ENCODE measurements around the gene ZNF626.
"Not testable (repeated sequence)": the region's sequence is repeated elsewhere in the genome, so short reads cannot be mapped to it uniquely, and the experiment has no call there.

ZNF626 gene

DNA sequence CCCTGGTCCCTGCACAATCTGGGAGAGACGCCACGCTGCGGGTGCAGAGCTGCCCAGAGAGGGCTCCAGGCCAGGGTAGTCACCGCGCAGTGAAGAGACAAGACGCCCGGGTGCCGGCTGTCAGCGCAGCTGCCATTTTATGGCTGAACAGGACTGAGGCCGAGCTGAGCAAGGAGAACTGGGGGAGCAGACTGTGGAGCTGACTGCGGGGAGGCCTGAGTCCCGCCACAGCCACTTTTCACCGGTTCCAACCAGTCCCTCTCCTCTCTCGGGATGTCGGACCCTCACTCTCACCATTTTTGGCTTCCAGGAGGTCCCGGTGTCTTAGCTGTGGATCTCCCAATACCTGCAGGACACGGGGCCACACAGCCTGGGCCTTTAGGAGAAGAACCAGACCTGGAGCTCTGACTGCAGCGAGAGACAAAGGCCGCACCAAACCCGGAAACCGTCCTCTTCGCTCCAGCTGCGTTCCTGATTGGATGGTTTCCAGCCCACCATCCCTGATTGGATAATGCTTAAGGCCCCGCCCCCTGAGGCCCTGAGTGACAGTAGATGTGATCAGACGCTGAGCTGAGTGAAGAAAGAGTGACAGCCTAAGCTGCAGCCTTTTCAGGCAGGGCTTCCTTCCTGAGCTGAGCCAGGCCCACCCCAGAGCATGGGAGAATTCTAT is at the start of gene ZNF626:
Gene ZNF626 (minus strand): TSS at position 422 of the 670 bp plus-strand sequence. CDS start 125 bp downstream, at position 297.
- DNase-seq (ENCODE audit: low spot score): peak; percentile 98

DNA sequence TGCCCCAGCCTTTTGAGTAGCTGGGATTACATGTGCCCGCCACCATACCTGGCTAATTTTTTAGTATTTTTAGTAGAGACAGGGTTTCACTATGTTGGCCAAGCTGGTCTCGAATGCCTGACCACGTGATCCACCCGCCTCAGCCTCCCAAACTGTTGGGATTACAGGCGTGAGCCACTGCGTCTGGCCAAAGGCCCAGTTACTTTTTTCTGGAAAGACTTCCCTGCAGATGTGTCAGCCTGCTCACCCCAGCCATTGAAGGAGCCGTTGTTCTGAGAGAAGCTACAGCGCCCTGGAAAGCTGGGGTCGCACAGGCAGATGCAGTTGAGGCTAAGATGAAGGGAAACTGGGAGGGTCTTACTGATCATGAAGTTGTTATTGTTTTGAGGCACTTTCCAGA is 7.9 kb upstream of the ZNF626 start:
- DNase-seq (ENCODE audit: low spot score): no peak

DNA sequence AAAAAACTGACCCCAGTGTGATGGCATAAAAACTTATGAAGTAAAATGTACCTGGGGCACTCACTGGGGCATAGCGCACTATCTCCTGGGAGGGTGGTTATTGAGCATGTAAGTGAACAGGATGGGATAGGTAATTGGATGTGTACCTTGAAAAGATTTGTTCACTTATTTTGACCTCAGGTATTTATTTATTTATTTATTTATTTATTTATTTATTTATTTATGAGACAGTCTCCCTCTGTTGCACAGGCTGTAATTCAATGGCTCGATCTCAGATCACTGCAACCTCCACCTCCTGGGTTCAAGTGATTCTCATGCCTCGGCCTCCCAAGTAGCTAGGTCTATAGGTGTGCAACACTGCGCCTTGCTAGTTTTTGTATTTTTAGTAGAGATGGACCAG is 5.9 kb upstream of the ZNF626 start:
- no peak for DNase-seq (ENCODE audit: low spot score)

DNA sequence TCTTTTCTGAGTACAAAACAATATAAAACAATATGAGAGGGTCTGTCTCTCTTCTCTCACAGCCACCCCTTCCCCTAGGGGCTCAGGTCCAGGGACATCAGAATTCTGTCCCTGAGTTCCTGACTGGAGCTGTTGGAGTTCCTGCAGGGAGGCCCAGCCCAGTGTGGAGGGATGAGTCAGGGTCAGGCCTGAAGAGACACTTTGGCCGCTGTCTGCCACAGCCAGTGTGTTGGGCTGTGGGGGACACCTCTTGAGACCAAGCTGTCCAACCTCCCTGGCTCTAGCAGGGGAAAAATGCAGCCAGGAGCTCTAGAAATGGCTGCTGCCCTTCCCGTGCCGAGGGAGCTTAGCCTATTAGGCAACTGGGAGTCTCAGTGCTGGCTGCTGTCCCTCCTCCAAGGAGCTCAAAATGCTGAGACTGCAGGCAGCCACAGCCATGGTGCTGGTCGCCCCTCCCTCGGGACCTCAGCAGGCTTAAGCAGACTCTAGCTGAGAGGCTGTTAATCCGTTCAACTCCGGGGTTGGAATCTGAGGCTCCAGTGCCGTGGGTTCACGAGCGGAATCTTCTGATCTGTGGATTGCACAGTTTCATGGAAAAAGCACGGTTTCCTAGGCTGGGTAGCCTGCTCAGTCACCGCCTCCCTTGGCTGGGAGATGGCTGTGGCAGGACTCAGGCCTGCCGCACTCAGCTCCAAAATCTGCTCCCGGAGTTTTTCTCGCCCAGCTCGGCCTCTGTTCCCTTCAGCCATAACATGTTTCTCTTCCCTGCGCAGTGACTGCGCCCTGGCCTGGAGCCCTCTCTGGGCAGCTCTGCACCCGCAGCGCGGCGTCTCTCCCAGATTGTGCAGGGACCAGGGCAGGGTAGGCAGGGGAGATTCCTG is 3.8 kb upstream of the ZNF626 start:
- DNase-seq (ENCODE audit: low spot score): no peak

DNA sequence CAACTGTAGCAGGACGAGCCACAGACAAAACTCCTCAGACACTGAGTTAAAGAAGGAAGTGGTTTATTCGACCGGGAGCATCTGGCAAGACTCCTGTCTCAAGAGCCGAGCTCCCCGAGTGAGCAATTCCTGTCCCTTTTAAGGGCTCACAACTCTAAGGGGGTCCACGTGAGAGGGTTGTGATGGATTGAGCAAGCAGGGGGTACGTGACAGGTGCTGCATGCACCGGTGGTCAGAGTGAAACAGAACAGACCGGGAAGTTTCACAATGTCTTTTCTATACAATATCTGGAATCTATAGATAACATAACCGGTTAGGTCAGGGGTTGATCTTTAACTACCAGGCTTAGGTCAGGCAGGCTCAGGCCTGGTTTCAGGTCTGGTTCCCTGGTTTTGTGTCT is 3.1 kb upstream of the ZNF626 start:
- DNase-seq (ENCODE audit: low spot score): not testable (repeated sequence)

DNA sequence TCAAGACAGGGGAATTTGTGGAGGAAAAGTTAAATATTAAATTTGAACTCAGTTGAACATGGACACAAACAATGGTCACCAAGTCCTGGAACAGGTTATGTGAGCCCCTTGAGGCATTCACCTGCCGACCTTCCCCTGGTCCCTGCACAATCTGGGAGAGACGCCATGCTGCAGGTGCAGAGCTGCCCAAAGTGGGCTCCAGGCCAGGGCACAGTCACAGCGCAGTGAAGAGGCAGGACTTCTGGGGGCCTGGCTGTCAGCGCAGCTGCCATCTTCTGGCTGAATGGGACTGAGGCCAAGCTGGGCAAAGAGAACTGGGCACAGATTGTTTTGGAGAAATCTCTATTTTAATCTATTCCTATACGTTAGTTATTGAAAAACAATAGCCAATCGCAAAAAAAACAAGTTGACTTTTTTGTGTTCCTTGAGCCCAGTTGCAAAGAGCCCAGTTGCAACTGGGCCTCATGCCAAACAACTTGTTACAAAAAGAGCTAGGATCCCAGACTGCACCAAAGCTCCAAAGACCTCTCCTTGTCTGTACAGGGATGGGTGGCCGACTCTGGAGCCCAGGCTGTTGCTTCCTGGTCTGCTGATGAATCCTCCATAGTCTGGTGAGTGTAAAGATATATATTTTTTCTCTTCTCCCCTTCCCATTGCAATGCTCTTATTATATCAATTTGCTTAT is 1.2 kb upstream of the ZNF626 start:
- DNase-seq (ENCODE audit: low spot score): peak; percentile 46

DNA sequence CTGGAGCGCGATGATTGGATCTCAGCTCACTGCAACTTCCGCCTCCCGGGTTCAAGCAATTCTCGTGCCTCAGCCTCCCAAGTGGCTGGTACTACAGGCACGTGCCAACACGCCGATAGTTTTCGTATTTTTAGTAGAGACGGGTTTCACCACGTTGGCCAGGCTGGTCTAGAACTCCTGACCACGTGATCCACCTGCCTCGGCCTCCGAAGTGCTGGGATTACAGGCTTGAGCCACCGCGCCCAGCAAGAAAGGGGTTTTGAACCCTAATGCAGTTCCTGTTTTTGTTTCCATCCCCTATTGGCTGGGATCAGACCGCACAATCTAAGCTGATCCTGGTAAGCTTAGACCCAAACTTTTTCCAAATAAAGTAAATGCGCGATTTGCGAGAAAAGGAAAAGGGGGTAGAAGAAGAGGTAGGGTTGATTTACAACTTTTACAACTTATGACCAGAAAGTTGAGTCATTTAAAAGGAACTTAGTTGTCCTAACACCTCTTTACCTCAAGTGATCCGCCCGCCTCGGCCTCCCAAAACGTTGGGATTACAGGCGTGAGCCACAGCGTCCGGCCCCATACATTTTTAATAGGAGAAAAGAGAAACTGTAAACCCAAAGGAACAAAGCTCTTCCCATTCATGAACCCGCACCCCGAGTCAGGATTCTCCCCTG is 764 bp downstream of the ZNF626 start:
- DNase-seq (ENCODE audit: low spot score): no peak

DNA sequence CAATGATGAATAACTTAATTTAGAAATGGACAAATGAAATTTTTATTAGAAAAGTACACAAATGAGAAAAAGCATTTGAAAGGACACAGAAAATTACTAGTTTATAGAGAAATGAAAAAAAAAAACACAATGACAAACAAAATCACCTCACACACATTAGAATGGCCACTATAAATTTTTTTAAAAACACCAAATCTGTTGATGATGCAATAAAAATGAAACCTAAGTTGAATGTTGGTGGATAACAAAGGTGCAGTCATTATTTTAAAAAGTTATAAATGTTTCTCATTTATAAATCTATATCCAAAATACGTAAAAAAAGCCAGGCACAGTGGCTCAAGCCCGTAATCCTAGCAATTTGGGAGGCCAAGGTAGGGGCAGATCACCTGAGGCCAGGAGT is 20.8 kb downstream of the ZNF626 start:
- no peak for DNase-seq (ENCODE audit: low spot score)

DNA sequence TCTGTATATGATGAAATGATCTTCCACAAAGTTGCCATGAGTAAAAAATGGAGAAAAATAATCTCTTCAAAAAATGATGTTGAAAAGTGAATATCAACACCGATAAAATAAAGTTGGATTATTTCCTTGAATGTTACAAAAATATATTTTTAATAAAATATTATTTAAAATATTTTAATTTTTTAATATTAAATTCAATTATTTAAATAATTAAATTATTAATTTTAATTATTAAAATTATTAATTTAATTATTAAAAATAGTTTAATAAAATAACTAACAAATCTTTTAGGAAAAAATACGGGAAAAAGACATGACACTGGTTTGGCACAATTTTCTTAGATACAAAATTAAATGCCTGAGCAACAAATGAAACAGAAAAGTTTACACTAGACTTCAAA is 21.3 kb downstream of the ZNF626 start:
- no peak for DNase-seq (ENCODE audit: low spot score)

DNA sequence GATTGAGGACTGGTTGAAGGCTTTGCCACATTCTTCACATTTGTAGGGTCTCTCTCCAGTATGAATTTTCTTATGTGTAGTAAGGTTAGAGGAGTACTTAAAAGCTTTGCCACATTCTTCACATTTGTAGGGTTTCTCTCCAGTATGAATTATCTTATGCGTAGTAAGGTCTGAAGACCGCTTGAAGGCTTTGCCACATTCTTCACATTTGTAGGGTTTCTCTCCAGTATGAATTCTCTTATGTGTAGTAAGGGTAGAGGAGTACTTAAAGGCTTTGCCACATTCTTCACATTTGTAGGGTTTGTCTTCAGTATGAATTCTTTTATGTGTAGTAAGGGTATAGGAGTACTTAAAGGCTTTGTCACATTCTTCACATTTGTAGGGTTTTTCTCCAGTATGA is 36.8 kb downstream of the ZNF626 start:
- DNase-seq (ENCODE audit: low spot score): not testable (repeated sequence)

DNA sequence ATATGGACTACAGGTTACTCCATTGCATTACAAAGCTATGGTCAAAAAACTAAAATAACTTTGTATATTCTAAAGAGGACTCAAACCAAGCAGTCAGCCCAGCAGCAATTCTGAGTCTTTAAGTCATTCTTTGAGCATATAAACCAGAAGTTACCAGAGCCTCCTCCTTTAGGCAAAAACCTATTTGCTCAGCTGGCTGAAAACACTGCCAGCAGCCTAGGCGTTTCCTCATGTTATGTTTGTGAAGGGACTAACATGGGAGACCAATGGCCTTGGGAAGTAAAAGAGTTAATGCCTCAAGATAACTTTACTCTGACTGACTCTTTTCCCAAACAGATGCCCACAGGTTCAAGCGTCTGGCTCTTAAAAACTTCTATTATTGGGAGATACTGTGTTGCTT is 45.3 kb downstream of the ZNF626 start:
- DNase-seq (ENCODE audit: low spot score): no peak

DNA sequence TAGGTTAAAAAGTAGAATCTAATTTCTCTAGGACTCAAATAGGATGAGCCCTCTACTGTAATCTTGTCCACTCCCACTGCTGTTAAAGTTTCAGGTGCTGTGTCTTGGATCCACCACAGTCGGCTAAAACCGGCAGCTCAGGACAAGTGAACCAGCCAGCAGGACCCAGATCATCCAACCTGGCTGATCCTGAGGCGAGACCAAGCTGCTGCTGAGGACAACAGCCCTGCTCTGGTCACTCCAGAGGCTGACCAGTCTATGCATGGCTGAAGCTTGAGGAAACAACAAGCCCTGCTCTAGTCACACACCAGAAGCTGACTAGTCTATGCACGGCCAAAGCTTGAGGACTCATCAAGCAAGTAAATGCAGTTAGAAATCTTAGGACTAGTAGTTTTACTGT is 46.4 kb downstream of the ZNF626 start:
- DNase-seq (ENCODE audit: low spot score): not testable (repeated sequence)

DNA sequence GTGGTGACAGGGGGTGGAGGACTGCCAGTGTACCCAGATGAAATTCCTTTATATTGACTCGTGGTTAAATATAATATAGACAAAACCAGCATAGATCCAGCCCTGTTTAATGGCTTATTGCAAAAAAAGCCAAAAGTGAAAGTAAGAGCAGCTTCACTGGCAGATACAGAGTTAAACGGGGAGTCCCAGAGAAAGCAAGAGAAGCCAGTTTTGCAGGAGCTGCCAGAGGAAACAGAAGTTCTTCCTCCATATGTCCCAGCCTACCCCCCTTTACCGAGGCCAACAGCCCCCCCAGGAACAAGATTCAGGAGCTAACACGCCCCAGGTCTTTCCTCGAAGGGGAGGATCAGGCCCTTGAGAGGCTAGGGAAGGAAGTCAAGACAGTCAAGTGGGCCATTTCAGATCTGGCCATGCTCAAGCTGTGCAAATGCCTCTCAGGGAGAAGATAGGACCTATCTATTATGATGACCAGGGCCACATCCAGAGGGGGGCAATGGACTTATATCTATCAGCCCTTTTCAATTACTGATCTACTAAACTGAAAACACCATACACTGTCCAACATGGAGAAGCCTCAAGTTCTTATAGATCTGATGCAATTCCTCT is 48.6 kb downstream of the ZNF626 start:
- DNase-seq (ENCODE audit: low spot score): no peak

DNA sequence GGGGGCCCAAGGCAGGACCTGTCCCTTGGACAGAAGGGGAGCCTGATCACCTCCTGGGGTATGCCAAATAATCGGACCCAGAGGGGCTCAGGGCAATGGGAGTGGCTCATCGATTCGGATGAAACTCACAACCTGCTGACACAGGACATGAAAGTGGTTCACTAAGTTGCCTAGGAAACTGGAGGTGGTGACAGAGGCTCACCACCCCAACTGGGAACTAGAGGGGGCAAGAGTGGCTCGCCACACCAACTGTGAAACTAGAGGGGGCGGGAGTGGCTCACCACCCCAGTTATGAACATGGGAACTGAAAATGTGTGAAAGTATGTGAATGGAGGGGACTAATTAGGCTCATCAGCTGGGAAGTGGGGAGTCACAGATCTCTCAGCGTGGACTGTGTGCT is 49.5 kb downstream of the ZNF626 start:
- no peak for DNase-seq (ENCODE audit: low spot score)

DNA sequence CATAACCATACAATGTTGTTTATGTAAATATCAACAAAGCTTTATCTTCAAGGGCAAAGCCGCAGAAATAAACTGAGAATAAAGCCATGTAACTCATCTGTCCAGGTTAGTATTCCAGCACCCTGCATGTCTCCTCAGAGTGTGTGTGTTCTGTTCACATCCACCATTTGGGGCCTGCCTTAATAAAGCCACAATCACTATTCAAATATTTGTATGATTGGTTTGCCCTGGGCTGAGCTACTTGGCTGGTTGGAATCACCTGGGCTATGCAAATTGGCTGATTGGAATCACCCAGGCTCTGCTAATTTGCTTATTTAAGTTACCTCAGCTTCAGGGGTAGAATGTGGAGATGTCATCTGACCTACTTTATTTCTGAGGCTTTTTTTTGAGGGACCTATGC is 53.4 kb downstream of the ZNF626 start:
- no peak for DNase-seq (ENCODE audit: low spot score)
